NCI-H526 (cell line): ENCODE measurements around the gene YAE1.
"Not testable (repeated sequence)": the region's sequence is repeated elsewhere in the genome, so short reads cannot be mapped to it uniquely, and the experiment has no call there.

ENCODE experiments used
- DNase-seq, 2 experiments: peaks; one replicate each; lab custom pipeline; 2025; lab: John Stamatoyannopoulos, UW

The YAE1 gene, protein sequence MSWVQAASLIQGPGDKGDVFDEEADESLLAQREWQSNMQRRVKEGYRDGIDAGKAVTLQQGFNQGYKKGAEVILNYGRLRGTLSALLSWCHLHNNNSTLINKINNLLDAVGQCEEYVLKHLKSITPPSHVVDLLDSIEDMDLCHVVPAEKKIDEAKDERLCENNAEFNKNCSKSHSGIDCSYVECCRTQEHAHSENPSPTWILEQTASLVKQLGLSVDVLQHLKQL

DNA sequence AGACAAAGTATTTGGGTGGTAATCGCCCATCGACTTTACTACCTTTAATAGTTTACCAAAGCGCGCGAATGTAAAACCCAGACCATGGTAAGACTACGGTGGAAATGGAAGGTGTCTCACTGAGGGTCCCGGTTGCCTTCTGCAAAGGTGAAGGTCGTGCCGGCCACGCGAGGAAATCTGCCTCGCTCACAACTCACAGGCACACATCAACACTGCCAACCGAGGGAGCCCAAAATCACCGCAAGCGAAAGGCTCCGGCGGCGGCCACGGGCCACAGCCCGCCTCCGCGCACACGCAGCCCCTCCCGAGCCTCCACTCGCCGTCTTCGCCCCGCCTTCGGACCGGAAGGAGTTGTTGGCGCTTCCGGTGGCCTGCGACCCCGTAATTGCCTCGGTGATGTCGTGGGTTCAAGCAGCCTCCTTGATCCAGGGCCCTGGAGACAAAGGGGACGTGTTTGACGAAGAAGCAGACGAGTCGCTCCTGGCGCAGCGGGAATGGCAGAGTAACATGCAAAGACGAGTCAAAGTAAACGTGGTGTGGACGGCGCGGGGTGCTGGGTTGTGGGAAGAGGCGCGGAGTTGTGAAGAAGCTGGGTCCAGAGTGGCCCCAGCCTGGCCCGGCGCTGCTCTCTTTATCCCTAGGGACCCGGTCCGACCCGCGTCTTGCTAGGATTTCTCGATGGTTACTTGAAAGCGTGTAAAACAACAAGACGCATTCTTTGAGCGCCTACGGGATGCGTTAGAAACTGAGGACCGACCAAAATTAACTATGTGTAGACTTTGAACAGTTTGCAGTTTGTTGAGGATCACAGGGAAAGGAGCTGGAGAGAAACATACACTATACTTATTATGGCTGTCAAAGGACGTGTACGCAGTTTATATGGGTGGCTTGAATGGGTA is at the start of gene YAE1:
Gene YAE1 (plus strand): TSS at position 382 of the 899 bp plus-strand sequence. CDS start 15 bp downstream, at position 397.
- peak; percentile 54 to 90 for DNase-seq

DNA sequence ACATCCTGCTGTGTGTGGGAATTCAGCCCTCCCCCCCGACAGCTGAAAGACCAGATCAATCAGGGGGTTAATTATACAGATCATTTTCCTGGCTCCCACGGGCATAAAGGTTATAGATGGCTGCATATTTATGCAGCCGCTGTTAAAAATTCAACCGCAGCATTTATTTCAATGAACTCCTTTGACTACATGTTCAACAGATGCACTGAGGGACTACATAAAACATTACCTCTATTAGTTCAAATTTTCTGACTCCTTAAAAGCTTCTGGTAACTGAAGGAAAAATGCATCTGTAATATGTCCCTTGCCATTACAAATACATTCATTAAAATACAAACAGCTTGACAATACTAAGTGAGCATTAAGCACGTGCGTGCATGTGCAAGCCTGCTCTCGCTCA is 49.7 kb upstream of the YAE1 start:
- peak in 1 of 2 experiments; percentile 27 for DNase-seq

DNA sequence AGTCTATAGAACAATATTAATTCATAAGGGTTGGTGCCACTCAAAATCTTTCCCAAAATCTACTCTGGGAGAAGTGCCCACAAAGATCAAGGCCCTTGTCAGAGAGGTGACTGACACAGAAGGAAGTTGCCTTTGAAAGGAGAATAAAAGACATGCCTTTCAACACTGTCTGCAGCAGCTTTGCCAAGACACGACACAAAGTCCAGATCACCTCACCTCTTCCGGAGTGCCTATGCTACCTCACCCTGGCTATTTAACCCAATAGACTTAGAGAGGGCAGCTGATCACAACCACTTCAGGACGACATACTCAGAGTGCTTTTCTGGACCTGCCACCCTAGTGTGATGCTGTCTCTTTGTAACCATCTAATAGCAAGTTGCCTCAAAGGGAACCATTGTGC is 49.0 kb upstream of the YAE1 start:
- no peak for DNase-seq

DNA sequence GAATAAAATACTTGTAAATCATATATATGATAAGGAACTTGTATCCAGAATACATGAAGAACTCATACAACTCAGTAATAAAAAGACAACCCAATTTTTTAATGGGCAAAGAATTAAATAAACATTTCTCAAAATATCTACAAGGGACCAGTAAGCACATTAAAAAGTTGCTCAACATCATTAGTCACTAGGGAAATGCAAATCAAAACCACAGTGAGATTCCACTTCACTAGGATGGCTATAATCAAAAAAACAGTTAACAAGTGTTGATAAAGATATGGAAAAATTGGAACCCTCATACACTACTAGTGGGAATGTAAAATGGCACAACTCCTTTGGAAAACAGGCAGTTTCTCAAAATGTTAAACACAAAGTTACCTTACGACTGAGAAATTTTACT is 40.3 kb upstream of the YAE1 start:
- no peak for DNase-seq

DNA sequence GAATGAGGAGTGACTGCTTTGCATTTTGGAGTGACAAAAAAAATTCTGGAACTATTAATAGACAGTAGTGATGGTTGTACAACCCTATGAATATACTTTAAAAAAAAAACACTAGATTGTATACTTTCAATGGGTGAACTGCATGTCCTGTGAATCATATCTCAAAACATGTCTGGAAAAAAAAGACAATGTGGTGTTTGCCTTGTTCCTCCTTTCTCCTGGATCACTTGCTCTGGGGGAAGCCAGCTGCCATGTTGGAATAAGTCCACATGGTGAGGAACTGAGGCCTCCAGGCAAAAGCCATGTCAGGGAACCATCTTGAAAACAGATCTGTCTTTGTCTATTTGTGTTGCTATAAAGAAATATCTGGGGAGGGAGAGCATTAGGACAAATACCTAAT is 39.5 kb upstream of the YAE1 start:
- DNase-seq, result no peak

DNA sequence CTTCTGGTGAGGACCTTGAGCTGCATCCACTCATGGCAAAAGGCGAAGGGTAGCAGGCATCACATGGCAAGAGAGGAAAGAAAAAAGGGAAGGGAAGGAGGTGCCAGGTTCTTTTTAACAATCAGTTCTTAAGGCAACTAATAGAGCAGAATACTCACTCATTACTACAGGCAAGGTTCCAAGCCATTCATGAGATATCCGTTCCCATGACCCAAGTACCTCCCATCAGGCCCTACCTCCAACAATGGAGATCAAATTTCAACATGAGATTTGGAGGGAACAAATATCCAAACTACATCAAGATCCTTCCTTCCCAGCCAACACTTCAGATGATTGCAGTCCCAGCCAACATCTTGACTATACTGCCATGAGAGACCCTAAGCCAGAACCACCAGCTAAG is 38.9 kb upstream of the YAE1 start:
- no peak for DNase-seq

DNA sequence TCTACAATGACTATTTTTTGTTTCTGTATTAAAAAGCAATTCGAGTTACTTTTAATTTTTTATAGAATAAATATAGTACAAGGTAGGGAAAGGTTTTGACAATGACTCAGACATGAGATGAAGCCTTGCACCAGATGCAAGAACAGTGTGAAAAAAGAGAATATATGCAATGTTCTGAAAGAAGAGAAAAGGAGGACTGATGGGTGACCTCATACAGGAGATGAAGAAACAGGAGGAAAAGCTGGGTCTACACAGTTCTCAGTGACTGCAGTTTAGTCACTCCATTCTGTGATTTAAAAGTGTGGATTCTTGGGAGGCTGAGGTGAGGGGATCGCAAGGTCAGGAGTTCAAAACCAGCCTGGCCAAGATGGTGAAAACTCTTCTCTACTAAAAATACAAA is 38.3 kb upstream of the YAE1 start:
- no peak for DNase-seq

DNA sequence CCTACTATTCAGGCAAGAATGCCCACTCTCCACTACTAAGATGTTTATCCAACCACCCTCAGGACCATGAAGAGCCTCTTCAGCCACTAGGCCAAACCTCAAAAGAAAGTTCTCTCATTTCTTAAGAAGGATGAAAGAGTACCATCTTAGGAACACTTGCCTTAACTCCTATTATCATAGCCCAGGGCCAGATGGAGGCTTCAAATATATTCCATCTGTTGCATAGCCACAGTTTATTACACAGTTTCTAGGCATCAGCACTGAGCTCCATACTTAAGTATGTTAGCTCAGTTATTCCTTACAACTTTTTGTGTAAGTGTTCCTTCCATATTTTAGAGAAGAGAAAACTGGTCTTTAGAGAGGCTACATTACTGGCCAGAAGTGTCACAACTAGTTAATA is 37.4 kb upstream of the YAE1 start:
- no peak for DNase-seq

DNA sequence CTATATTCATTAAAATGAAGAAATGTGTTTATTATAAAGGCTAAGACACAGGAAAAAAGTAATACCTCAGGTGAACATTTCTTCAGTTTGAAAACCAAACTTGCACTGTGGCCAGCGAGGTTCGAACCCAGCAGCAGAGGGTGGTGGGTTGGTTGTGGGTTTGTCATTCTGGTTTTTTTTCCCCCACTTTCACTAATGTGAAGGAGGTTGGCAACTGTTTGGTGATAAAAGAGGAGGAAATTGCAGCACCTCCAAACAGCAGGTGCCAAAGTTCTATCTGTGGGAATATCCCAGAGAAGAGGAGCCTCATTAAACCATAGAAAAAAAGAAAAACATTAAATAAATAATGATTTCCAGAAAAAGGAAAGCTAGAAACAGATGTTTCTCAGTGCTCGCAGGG is 36.6 kb upstream of the YAE1 start:
- DNase-seq, result no peak

DNA sequence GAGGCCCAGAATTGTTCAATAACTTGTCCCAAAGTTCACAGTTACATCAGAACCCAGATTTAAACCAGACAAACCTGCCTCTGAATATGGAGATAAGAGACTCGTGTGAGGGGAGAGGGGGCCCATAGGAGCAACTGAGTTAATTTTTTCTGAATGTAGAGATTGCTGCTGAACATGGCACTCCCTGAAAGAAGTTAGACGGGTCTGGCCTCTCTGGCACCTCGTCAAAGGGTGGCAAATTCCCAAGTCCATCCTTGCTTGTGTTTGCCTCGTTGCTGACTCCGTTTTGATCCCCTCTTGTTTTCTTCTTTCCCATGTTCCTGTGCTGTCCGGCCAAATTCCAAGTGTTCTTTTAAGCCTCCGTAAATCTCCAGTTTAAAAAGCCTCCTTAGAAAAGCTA is 35.2 kb upstream of the YAE1 start:
- no peak for DNase-seq

DNA sequence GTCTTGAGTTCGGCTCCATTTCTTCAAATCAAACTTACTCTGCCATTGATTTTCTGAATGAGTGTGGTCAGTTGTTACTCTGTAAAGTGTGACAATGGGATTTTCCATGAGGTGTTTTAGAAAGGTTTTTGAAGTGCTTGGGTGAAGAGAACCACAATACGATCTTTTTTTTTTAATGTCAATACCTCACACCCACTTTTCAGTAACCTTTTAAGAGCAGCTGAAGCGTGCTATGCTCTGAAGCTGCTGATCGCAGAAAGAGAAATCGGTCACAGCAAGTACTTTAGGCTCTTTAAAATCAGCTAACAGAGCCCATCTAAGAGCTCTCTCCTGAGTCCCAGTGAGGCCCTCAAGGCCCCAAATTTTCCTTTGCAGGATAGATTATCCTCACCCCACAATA is 34.4 kb upstream of the YAE1 start:
- no peak for DNase-seq

DNA sequence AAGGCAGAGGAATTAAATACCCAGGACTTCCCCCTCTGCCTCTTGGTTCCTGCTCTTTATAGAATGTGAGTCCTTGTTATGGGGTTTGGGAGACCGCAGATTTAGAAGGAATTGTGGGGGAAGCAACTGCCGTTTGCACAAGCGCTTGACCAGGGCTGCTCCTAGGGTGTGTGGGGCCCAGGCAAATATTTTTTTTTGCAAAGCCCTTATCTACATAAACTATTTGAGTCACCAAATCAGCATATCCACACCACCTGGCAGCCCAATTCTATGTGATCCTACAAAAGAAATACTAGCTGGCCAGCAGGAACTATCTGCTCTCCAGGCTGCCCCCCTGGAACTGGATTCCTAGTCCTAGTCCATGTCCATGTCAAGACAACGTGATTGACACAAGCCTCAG is 33.4 kb upstream of the YAE1 start:
- DNase-seq, result no peak

DNA sequence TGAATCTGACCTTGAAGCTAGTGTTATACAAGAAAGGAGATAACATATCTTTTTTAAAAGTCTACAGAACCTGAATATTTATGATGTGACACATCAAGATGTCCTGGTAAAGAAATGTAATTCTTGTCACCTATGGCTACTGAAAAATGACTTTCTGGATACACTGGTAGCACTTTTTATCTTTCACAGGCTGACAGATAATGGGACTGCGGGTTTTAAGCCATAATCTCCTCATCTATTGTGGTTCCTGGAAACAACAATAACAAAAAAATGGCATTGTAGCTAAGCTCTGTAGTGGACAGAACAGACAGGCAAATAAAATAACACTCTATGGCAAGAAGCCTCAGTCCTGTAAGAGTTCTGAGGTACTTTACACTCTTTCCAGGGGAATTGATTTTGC is 31.6 kb upstream of the YAE1 start:
- no peak for DNase-seq

DNA sequence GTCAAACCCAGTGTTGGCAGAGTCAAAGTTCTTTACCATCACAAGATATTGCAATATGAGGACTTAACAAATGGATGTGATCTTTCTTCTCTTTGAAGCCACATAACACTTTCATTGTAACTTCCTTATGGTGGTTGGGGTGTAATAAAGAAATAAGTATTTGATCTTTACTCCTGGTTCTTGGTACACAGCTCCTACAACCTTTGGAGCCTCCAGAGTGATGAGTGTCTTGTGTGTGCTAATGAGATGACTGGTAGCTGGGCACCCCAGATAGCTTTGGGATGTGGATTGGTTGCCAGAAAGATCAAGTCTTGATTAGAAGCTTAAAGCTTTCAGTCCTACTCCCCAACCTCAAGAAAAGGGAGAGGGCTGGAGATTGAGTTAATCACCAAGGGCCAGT is 31.1 kb upstream of the YAE1 start:
- DNase-seq, result no peak

DNA sequence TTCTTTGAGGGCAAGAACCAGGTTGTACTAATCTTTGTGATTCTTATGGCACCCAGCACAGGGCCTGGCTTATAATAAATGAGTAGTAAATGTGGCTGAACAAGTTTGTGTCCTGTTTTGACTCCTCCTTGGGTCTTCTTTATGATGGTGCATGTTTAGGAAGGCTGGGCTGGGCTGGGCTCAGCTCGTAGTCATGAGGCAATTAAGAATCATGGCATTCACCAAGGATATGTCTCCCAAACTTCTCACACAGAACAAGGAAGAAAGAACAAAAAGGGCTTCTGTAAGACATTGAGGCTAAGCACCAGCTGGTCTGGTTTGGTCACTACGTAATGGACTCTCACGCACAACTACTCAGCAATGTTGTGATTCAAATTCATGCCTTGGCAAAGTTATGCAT is 30.5 kb upstream of the YAE1 start:
- no peak for DNase-seq

DNA sequence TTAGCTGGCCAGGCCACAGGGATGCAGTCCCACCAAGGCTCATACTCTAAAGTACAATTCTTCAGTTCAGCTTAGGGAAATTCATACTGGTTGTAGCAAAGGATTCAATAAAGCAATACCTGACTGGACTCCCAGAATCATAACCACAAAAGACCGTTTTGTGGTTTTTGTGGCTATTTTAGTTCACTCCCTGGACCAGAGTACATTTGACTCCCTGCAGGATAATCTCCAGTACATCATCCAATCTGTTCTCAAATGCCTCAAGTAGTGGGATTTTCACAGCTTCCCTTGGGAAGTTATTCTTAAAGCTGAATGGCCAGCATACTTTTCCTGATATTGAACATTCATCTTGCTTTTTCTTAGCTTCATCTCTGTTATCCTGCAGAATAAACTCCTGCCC is 29.3 kb upstream of the YAE1 start:
- no peak for DNase-seq

DNA sequence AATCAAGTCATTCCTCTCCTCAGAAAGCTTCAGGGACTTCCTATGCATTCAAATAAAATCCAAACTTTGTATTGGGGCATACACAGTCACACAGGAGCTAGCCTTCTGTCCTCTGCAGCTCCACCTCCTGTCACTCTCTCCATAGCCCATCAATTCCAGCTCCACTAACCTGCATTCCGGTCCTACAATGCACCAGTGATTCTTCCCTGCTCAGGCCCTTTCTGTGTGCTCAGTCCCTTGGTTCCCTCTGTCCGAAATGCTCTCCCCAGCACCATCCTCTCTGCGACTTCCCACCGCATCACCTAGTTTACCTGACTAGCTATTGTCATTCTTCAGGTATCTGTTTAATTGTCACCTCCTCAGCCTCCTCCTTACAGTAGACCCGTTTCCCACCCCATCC is 26.4 kb upstream of the YAE1 start:
- no peak for DNase-seq

DNA sequence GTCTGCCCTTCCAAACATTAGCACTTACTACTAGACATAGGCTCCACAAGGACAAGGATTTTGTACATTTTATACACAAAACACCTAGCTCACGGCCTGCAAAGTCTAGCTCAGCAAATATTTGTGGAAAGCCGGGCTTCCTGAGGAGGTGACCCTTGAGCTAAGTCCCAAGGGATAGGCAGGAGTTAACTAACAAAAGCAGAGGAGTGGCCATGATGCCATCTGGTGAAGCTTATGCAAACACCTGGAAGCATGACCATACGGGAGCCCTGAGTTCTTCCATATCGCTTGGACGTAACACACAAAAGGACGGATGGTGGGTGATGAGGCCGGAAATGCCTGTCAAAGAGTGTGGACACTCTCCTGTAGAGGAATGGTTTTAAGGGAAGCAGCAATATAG is 25.9 kb upstream of the YAE1 start:
- DNase-seq, result peak in 1 of 2 experiments; percentile 31

DNA sequence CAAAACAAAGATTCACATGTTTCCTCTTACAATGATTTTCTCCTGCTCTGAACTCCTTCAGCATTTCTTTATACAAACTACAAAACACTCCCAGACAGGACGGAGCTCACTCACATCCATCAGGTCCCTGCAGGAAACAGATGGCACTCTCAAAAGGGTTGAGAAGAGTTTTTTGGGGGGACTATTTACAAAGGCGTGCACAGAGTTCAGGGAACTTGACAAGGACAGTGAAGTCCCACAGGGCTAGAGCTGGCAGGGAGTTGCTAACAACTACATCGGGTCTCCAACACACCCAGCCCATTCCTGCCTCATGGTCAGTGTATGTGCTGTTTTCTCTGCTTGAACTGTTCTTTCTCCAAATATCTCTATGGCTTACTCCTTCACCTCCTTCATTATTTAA is 24.7 kb upstream of the YAE1 start:
- no peak for DNase-seq

DNA sequence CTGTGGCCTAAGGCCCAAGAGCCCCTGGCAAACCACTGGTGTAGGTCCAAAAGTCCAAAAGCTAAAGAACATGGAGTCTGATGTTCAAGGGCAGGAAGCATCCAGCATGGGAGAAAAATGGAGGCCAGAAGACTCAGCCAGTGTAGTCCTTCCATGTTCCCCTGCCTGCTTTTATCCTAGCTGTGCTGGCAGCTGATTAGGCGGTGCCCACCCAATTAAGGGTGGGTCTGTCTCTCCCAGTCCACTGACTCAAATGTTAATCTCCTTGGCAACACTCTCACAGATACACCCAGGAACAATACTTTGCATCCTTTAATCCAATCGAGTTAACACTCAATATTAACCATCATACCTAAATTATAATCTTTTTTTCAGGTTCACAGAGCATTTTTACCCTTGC is 21.4 kb upstream of the YAE1 start:
- not testable (repeated sequence) for DNase-seq

DNA sequence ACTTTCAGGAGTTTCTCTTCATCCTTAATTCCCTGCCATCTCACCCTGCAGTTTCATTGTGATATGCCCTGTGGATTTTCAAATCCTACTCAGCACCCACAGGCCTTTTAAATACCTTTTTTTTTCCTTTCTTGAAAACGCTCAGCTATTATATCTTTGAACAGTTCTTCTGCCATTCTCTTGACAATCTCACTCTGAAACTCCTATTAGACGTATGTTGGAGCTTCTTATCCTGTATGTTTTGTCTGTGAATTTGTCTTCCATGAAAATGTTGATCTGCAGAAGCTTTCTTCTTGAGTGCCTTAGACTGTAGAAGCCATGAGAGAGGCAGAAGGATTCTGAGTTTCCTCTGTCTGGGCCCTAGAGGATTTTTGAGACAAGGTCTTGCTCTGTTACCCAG is 18.9 kb upstream of the YAE1 start:
- DNase-seq, result no peak

DNA sequence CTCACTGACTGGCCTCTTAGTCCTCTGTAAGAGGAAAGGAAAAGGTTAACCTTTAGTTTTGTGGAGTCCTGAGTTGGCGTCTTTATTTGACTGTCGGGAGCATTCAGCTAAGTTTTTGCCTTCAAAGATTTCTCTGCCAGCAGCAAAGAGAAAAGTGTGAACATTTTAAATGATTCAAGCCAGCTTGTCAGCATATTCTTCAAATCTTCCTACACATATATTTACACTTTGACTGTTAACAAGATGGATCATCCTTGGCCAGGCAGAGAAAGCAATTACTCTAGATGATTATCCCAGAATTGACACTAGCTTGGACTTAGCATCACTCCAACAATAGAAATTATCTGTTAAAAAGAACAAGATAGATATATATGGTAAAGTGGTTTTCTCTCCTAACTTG is 15.8 kb upstream of the YAE1 start:
- no peak for DNase-seq

DNA sequence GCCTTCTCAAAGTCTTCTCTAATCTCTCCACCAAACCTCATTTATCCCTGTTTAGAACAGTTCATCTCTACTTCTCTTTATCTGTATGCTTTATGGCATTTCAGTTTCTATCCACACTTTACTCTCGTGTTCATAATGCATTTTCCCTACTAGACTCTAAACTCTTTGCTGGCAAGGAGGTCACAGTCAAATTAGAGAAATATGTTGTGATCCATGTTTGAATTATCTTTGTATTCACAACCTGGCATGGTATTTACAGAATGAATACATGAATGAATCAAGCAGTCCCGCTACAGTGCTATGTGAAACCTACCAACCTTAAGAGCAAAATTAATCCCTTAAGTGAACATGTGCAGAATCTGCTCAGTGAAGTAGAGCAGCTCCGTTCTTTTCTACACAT is 12.8 kb upstream of the YAE1 start:
- no peak for DNase-seq
